Activated CD4-positive, alpha-beta T cell treated with anti-CD3 and anti-CD28 coated beads, Interleukin-2, amount 50 U/mL, for 16 hours (primary cell): Measurements from ENCODE around the gene DFFA.
"Not testable (repeated sequence)": the region's sequence is repeated elsewhere in the genome, so short reads cannot be mapped to it uniquely, and the experiment has no call there.

Source experiments
- DNase-seq: peaks from one replicate; pipeline ENCODE4 v3.0.0-alpha.2; 2020

DFFA gene

GRCh38 chr1:10425826-10426534 lies 46.3 kb downstream of the DFFA start:
- DNase-seq: not testable (repeated sequence)

GRCh38 chr1:10424651-10425050 lies 47.7 kb downstream of the DFFA start:
- DNase-seq: no peak

- DNase-seq: no peak
Measured at GRCh38 chr1:10424034-10424433, 48.3 kb downstream of the DFFA start.

- DNase-seq: no peak
Measured at GRCh38 chr1:10421637-10422036, 50.7 kb downstream of the DFFA start.

- DNase-seq: no peak
Measured at GRCh38 chr1:10419351-10419750, 53.0 kb downstream of the DFFA start.

GRCh38 chr1:10418741-10419140 lies 53.6 kb downstream of the DFFA start:
- DNase-seq: not testable (repeated sequence)

- not testable (repeated sequence) for DNase-seq
Measured at GRCh38 chr1:10415967-10416366, 56.4 kb downstream of the DFFA start.

GRCh38 chr1:10415211-10415930 lies 57.0 kb downstream of the DFFA start:
- peak; percentile 58 for DNase-seq

GRCh38 chr1:10407201-10407600 lies 65.1 kb downstream of the DFFA start:
- DNase-seq: no peak
